ENCODE results near the gene KLK10.

KLK10 gene

GRCh38 chr19:51019544-51019925, at the start of gene KLK10:
KLK10 (minus strand) TSS chr19:51019709; CDS start chr19:51019130, 579 bp downstream.
- DNase-seq (ENCODE audit: low read depth), result no peak

- no peak for DNase-seq (ENCODE audit: low read depth)
Measured at GRCh38 chr19:51066393-51067186, 47.1 kb upstream of the KLK10 start.

- DNase-seq (ENCODE audit: low read depth), result no peak
Measured at GRCh38 chr19:51065221-51065960, 45.9 kb upstream of the KLK10 start.

- DNase-seq (ENCODE audit: low read depth), result no peak
Measured at GRCh38 chr19:51064534-51065220, 45.2 kb upstream of the KLK10 start, which contains the start of gene KLK13. KLK13 (minus strand) TSS chr19:51065092; CDS start chr19:51065067, 25 bp downstream.

GRCh38 chr19:51063664-51064063, 44.2 kb upstream of the KLK10 start:
- DNase-seq (ENCODE audit: low read depth), result no peak

- no peak for DNase-seq (ENCODE audit: low read depth)
Measured at GRCh38 chr19:51060973-51061372, 41.5 kb upstream of the KLK10 start.

- DNase-seq (ENCODE audit: low read depth), result no peak
Measured at GRCh38 chr19:51060336-51060735, 40.8 kb upstream of the KLK10 start.

- no peak for DNase-seq (ENCODE audit: low read depth)
Measured at GRCh38 chr19:51059715-51060114, 40.2 kb upstream of the KLK10 start.

- DNase-seq (ENCODE audit: low read depth), result no peak
Measured at GRCh38 chr19:51055866-51056265, 36.4 kb upstream of the KLK10 start.

- no peak for DNase-seq (ENCODE audit: low read depth)
Measured at GRCh38 chr19:51047031-51047335, 27.5 kb upstream of the KLK10 start.

GRCh38 chr19:51044327-51044726, 24.8 kb upstream of the KLK10 start:
- DNase-seq (ENCODE audit: low read depth), result no peak

GRCh38 chr19:51043497-51043896, 24.0 kb upstream of the KLK10 start:
- no peak for DNase-seq (ENCODE audit: low read depth)

GRCh38 chr19:51040151-51040550, 20.6 kb upstream of the KLK10 start:
- no peak for DNase-seq (ENCODE audit: low read depth)

- no peak for DNase-seq (ENCODE audit: low read depth)
Measured at GRCh38 chr19:51036519-51036918, 17.0 kb upstream of the KLK10 start.

- no peak for DNase-seq (ENCODE audit: low read depth)
Measured at GRCh38 chr19:51034704-51035103, 15.2 kb upstream of the KLK10 start, which contains the start of gene KLK12. KLK12 (minus strand) TSS chr19:51035002; CDS start chr19:51034621, 381 bp downstream.

- DNase-seq (ENCODE audit: low read depth), result no peak
Measured at GRCh38 chr19:51031880-51032225, 12.3 kb upstream of the KLK10 start.

- DNase-seq (ENCODE audit: low read depth), result no peak
Measured at GRCh38 chr19:51031220-51031879, 11.8 kb upstream of the KLK10 start.

GRCh38 chr19:51030631-51031030, 11.1 kb upstream of the KLK10 start:
- no peak for DNase-seq (ENCODE audit: low read depth)

- DNase-seq (ENCODE audit: low read depth), result no peak
Measured at GRCh38 chr19:51029718-51030117, 10.2 kb upstream of the KLK10 start.

GRCh38 chr19:51027873-51028272, 8.4 kb upstream of the KLK10 start:
- no peak for DNase-seq (ENCODE audit: low read depth)

GRCh38 chr19:51027126-51027806, 7.8 kb upstream of the KLK10 start:
- DNase-seq (ENCODE audit: low read depth), result no peak

GRCh38 chr19:51026554-51026831, 7.0 kb upstream of the KLK10 start, which contains the start of gene KLK11:
KLK11 (minus strand) TSS chr19:51026616; CDS start chr19:51025631, 985 bp downstream.
- no peak for DNase-seq (ENCODE audit: low read depth)

All from GM04503 (cell line).